K562 (cell line): Measurements from ENCODE around the gene CTAGE1. TPM values are rescaled to one million over a fixed set of nuclear protein-coding genes. Genes with fewer than 3 reads are reported as not detected.

Source experiments
- GATAD2B ChIP-seq: fragments of 450-650 bp; IDR thresholded peaks from 2 replicates; pipeline ENCODE4 v1.6.1; 2017; ENCODE audit warnings: mild to moderate bottlenecking, borderline replicate concordance
- SRSF1 ChIP-seq: fragments of 200-400 bp; formaldehyde crosslinking; IDR thresholded peaks from 2 replicates; pipeline ENCODE4 v1.6.1; 2017; ENCODE audit warnings: mild to moderate bottlenecking, low read depth, low read length, moderate library complexity
- TAF1 ChIP-seq: IDR thresholded peaks from 2 replicates; pipeline ENCODE4 v1.6.1; 2011; ENCODE audit warnings: mild to moderate bottlenecking, low read length, moderate library complexity; ENCODE audit not compliant: insufficient read depth, control insufficient read depth, severe bottlenecking; ENCODE audit errors: extremely low read depth
- YBX1 ChIP-seq: fragments of 450-650 bp; IDR thresholded peaks from 2 replicates; pipeline ENCODE4 v1.7.1; 2016; ENCODE audit warnings: mild to moderate bottlenecking
- YY1 ChIP-seq, 3 experiments: IDR thresholded peaks; 2 replicates each; pipeline ENCODE4 v1.6.1; 2011; ENCODE audit warnings: low read length in 2 of 3, mild to moderate bottlenecking in 2 of 3, moderate library complexity in 2 of 3, borderline replicate concordance in 1 of 3, control low read depth in 1 of 3, low read depth in 1 of 3; ENCODE audit not compliant: insufficient read depth in 3 of 3, insufficient replicate concordance in 2 of 3, control insufficient read depth in 1 of 3, insufficient read length in 1 of 3; ENCODE audit errors: extremely low read depth in 1 of 3
- ZBTB8A ChIP-seq: fragments of 450-650 bp; IDR thresholded peaks from 2 replicates; pipeline ENCODE4 v1.6.1; 2018; ENCODE audit warnings: mild to moderate bottlenecking, moderate library complexity; ENCODE audit not compliant: partially characterized antibody
- ZNF431 ChIP-seq: sonication (generic); formaldehyde crosslinking; IDR thresholded peaks from 2 replicates; pipeline ENCODE4 v1.8.0; 2022; ENCODE audit warnings: mild to moderate bottlenecking, missing genetic modification reagents
- polyA plus RNA-seq, 8 experiments: library from polyadenylated mRNA; depleted of rRNA in 4 of 8; stranded (reverse) in 5 of 8; unstranded in 3 of 8; fragments of >200 nt; fragmentation: Nextera tagmentation in 2 of 8; fragmentation: Illumina TruSeq in 1 of 8; extraction: Ambion mirVana in 2 of 8; extraction: Trizol in 1 of 8; gene quantifications; 2 replicates each; pipeline versions ENCODE4 v1.2.1 to v1.2.3, GENCODE V29; 2011 to 2014; ENCODE audit warnings: inconsistent platforms in 1 of 8, missing spikeins in 1 of 8
- total RNA-seq, 7 experiments: library from RNA; depleted of rRNA in 6 of 7; stranded (reverse); fragments of >200 nt in 6 of 7; fragmentation: Illumina TruSeq in 2 of 7; extraction: Trizol in 2 of 7; gene quantifications; 2 replicates each; pipeline versions ENCODE4 v1.2.1 to v1.2.3, GENCODE V29; 2011 to 2021; ENCODE audit warnings: low replicate concordance in 1 of 7
- TF ChIP-seq, protein P1 (sequence below): fragments of 250-450 bp; sonication (Bioruptor Pico); IDR thresholded peaks from 2 replicates; pipeline ENCODE4 v1.5.0; 2020; ENCODE audit warnings: mild to moderate bottlenecking, borderline replicate concordance
- TF ChIP-seq, protein P2 (sequence below), 2 experiments: fragments of 450-650 bp; IDR thresholded peaks; 2 replicates each; pipeline ENCODE4 v1.6.1; 2016; ENCODE audit warnings: mild to moderate bottlenecking in 2 of 2, borderline replicate concordance in 1 of 2, low read depth in 1 of 2, moderate library complexity in 1 of 2
- TF ChIP-seq, protein P3 (sequence below): fragments of 250-450 bp; sonication (Bioruptor Pico); IDR thresholded peaks from 2 replicates; pipeline ENCODE4 v1.5.1; 2021; ENCODE audit warnings: mild to moderate bottlenecking
- TF ChIP-seq, protein P4 (sequence below): sonication (generic); formaldehyde crosslinking; IDR thresholded peaks from 2 replicates; pipeline ENCODE4 v1.8.1; 2023; ENCODE audit warnings: mild to moderate bottlenecking, missing genetic modification reagents, moderate library complexity
- TF ChIP-seq, protein P5 (sequence below): sonication (generic); formaldehyde crosslinking; IDR thresholded peaks from 2 replicates; pipeline ENCODE4 v1.8.0; 2022; ENCODE audit warnings: missing genetic modification reagents, mild to moderate bottlenecking, borderline replicate concordance

The CTAGE1 gene
- total and polyA plus RNA-seq, 9 of the 15 experiments (the other 6 are each of a cell fraction or from before 2014, with no cell fraction given), result not detected

DNA sequence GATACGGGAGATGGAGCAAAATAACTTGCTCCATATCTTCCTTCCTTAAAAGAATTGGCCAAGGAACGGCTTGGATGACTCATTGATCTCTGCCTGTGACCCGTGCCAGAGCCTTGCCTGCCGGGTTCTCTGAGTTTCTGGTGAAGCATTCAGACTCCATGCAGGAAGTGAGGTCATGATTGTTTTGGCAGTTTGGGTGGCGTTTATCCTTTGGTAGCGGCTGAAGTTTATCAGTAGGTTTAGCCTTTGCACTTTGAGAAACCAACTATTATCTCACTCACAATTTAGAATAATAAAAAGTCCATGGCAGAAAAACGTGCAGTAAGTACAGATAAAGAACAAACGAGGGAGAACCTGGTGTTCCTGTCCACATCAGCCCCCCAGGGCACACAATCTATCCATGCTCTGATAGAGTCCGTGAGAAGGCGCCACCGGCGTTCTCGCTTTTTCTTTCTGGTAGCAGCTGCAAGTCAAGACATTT, 15.0 kb upstream of the CTAGE1 start (continued):
- no peak for TF ChIP-seq YY1 (IDR thresholded peaks at IDR 0.05; ENCODE audit: borderline replicate concordance in 1 of 3, control insufficient read depth in 1 of 3, extremely low read depth in 1 of 3, insufficient read depth in 3 of 3, insufficient read length in 1 of 3, insufficient replicate concordance in 2 of 3, low read depth in 1 of 3, low read length in 2 of 3)
- TF ChIP-seq TAF1, result no peak
- TF ChIP-seq GATAD2B, result no peak
- TF ChIP-seq, protein P1, sequence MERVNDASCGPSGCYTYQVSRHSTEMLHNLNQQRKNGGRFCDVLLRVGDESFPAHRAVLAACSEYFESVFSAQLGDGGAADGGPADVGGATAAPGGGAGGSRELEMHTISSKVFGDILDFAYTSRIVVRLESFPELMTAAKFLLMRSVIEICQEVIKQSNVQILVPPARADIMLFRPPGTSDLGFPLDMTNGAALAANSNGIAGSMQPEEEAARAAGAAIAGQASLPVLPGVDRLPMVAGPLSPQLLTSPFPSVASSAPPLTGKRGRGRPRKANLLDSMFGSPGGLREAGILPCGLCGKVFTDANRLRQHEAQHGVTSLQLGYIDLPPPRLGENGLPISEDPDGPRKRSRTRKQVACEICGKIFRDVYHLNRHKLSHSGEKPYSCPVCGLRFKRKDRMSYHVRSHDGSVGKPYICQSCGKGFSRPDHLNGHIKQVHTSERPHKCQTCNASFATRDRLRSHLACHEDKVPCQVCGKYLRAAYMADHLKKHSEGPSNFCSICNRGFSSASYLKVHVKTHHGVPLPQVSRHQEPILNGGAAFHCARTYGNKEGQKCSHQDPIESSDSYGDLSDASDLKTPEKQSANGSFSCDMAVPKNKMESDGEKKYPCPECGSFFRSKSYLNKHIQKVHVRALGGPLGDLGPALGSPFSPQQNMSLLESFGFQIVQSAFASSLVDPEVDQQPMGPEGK (CRISPR knock-in tag), result no peak
- TF ChIP-seq, protein P2, sequence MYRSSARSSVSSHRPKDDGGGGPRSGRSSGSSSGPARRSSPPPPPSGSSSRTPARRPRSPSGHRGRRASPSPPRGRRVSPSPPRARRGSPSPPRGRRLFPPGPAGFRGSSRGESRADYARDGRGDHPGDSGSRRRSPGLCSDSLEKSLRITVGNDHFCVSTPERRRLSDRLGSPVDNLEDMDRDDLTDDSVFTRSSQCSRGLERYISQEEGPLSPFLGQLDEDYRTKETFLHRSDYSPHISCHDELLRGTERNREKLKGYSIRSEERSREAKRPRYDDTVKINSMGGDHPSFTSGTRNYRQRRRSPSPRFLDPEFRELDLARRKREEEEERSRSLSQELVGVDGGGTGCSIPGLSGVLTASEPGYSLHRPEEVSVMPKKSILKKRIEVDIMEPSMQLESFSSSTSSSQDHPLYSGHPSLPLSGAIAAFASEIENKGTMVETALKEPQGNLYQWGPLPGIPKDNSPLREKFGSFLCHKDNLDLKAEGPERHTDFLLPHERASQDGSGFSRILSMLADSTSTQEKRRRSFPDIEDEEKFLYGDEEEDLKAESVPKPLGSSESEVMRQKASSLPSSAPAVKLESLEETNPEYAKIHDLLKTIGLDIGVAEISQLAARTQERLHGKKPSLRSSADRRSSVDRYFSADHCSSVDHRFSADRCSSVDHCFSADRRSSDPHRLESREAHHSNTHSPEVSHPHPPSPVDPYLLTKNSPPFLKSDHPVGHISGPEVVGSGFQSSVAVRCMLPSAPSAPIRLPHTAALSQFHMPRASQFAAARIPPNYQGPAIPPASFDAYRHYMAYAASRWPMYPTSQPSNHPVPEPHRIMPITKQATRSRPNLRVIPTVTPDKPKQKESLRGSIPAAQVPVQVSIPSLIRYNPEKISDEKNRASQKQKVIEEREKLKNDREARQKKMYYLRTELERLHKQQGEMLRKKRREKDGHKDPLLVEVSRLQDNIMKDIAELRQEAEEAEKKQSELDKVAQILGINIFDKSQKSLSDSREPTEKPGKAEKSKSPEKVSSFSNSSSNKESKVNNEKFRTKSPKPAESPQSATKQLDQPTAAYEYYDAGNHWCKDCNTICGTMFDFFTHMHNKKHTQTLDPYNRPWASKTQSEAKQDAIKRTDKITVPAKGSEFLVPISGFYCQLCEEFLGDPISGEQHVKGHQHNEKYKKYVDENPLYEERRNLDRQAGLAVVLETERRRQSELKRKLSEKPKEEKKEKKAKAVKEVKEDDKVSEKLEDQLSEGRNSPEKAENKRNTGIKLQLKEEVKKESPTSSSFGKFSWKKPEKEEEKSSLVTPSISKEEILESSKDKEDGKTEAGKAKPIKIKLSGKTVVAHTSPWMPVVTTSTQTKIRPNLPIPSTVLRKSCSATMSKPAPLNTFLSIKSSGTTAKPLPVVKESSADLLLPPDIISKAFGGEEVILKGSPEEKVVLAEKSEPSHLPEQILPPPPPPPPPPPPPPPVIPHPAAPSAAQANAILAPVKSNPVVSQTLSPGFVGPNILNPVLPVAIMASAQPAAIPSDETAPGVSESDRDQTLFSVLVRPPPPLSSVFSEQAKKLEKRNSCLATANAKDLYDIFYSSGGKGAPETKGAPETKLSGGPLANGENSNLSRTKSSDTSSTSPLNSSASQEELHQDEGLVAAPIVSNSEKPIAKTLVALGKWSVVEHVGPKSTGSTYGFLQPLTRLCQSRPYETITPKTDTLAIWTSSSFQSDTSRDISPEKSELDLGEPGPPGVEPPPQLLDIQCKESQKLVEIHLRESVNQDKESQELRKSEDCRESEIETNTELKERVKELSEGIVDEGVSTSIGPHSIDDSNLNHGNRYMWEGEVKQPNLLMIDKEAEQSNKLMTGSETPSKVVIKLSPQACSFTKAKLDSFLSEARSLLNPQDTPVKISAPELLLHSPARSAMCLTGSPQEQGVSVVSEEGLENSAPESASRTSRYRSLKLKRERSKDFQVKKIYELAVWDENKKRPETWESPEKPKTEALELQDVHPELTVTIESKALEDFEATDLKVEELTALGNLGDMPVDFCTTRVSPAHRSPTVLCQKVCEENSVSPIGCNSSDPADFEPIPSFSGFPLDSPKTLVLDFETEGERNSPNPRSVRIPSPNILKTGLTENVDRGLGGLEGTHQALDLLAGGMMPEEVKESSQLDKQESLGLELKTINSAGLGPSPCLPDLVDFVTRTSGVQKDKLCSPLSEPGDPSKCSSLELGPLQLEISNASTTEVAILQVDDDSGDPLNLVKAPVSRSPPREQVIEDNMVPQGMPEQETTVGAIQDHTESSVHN (IDR thresholded peaks at IDR 0.05; ENCODE audit: borderline replicate concordance in 1 of 2, low read depth in 1 of 2), result no peak
- TF ChIP-seq SRSF1, result no peak
- TF ChIP-seq, protein P3, sequence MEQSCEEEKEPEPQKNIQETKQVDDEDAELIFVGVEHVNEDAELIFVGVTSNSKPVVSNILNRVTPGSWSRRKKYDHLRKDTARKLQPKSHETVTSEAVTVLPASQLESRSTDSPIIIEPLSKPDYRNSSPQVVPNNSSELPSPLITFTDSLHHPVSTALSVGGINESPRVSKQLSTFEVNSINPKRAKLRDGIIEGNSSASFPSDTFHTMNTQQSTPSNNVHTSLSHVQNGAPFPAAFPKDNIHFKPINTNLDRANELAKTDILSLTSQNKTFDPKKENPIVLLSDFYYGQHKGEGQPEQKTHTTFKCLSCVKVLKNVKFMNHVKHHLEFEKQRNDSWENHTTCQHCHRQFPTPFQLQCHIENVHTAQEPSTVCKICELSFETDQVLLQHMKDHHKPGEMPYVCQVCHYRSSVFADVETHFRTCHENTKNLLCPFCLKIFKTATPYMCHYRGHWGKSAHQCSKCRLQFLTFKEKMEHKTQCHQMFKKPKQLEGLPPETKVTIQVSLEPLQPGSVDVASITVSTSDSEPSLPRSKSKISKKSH (CRISPR knock-in tag), result no peak
- TF ChIP-seq ZBTB8A, result no peak
- TF ChIP-seq ZNF431 (CRISPR knock-in tag), result no peak
- no peak for TF ChIP-seq YBX1
- TF ChIP-seq, protein P4, sequence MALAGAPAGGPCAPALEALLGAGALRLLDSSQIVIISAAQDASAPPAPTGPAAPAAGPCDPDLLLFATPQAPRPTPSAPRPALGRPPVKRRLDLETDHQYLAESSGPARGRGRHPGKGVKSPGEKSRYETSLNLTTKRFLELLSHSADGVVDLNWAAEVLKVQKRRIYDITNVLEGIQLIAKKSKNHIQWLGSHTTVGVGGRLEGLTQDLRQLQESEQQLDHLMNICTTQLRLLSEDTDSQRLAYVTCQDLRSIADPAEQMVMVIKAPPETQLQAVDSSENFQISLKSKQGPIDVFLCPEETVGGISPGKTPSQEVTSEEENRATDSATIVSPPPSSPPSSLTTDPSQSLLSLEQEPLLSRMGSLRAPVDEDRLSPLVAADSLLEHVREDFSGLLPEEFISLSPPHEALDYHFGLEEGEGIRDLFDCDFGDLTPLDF (CRISPR knock-in tag), result no peak
- TF ChIP-seq, protein P5, sequence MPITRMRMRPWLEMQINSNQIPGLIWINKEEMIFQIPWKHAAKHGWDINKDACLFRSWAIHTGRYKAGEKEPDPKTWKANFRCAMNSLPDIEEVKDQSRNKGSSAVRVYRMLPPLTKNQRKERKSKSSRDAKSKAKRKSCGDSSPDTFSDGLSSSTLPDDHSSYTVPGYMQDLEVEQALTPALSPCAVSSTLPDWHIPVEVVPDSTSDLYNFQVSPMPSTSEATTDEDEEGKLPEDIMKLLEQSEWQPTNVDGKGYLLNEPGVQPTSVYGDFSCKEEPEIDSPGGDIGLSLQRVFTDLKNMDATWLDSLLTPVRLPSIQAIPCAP (CRISPR knock-in tag), result no peak
